DND-41 (cell line): ENCODE measurements around the gene KCNA3.
"Not testable (repeated sequence)": the region's sequence is repeated elsewhere in the genome, so short reads cannot be mapped to it uniquely, and the experiment has no call there.

Source experiments
- ATAC-seq: fragments of 200-7000 bp; cut with Tn5 transposase; 3 replicates; pipeline ENCODE4 v1.9.1; 2021; ENCODE audit warnings: low read depth; ENCODE audit not compliant: insufficient read depth
- DNase-seq: peaks from one replicate; pipeline ENCODE4 v3.0.0-alpha.2; 2020
- H2AFZ ChIP-seq: 2 replicates; pipeline ENCODE4 v1.6.0; 2012; ENCODE audit warnings: low read depth, low read length
- H3K27ac ChIP-seq: 2 replicates; pipeline ENCODE4 v1.5.1; 2012; ENCODE audit warnings: low read length, inconsistent platforms
- H3K27me3 ChIP-seq: fragments of 200-600 bp; sonication (generic); 2 replicates; pipeline ENCODE4 v1.6.0; 2012; ENCODE audit warnings: low read length, mild to moderate bottlenecking, inconsistent platforms; ENCODE audit not compliant: insufficient read depth, poor library complexity
- H3K36me3 ChIP-seq: 2 replicates; pipeline ENCODE4 v1.5.1; 2012; ENCODE audit warnings: low read length, inconsistent platforms; ENCODE audit not compliant: insufficient read depth
- H3K4me1 ChIP-seq: 2 replicates; pipeline ENCODE4 v1.5.1; 2012; ENCODE audit warnings: mild to moderate bottlenecking, low read length; ENCODE audit not compliant: insufficient read depth
- H3K4me2 ChIP-seq: 2 replicates; pipeline ENCODE4 v1.6.0; 2012; ENCODE audit warnings: mild to moderate bottlenecking, moderate library complexity, low read length, inconsistent platforms; ENCODE audit not compliant: insufficient read depth
- H3K4me3 ChIP-seq, 2 experiments: fragments of 200-600 bp in 1 of 2; shearing (Covaris generic) in 1 of 2; 2 replicates each; pipeline ENCODE4 v1.5.1; 2012 to 2016; ENCODE audit warnings: inconsistent platforms in 2 of 2, low read length in 2 of 2, mild to moderate bottlenecking in 2 of 2, low read depth in 1 of 2, moderate library complexity in 1 of 2
- H3K79me2 ChIP-seq: 2 replicates; pipeline ENCODE4 v1.6.0; 2012; ENCODE audit warnings: low read length, inconsistent platforms; ENCODE audit not compliant: insufficient read depth
- H3K9ac ChIP-seq: 2 replicates; pipeline ENCODE4 v1.6.0; 2012; ENCODE audit warnings: low read depth, mild to moderate bottlenecking, inconsistent platforms, low read length, moderate library complexity
- H3K9me3 ChIP-seq: 2 replicates; pipeline ENCODE4 v1.5.1; 2012; ENCODE audit warnings: low read length, moderate library complexity, mild to moderate bottlenecking, inconsistent platforms; ENCODE audit not compliant: insufficient read depth, severe bottlenecking
- H4K20me1 ChIP-seq: 2 replicates; pipeline ENCODE4 v1.6.0; 2012; ENCODE audit warnings: low read length; ENCODE audit not compliant: insufficient read depth
- CTCF ChIP-seq: IDR thresholded peaks from 2 replicates; pipeline ENCODE4 v1.5.1; 2012; ENCODE audit warnings: borderline replicate concordance, low read length, moderate library complexity, mild to moderate bottlenecking; ENCODE audit not compliant: poor library complexity, severe bottlenecking; ENCODE audit errors: extremely low read depth
- EZH2 ChIP-seq: IDR thresholded peaks from 3 replicates; pipeline ENCODE4 v1.6.1; 2012; ENCODE audit warnings: borderline replicate concordance, low read depth, mild to moderate bottlenecking, moderate library complexity, low read length, inconsistent platforms; ENCODE audit not compliant: severe bottlenecking

KCNA3 gene

GRCh38 chr1:110668549-110668948 lies 6.2 kb downstream of the KCNA3 start:
- Histone ChIP-seq H4K20me1 (no peaks in the 10 kb centered on the region), H3K36me3 (no peaks in the 10 kb centered on the region), H3K4me1 (peaks cover 47% of the 10 kb centered on the region), H3K79me2 (peaks cover 1% of the 10 kb centered on the region; the same call in 1 of the 2 replicates), H3K27ac (no peak overlapping the region), H3K4me3 (no peak overlapping the region), H3K9me3 (no peaks in the 10 kb centered on the region), H3K9ac (no peak overlapping the region), H2AFZ (no peak overlapping the region), H3K27me3 (peaks cover 9% of the 10 kb centered on the region), H3K4me2 (peak overlapping the region; percentile 12; the same call in 1 of the 2 replicates)
- DNase-seq (no peak), ATAC-seq (no peak)
- TF ChIP-seq CTCF (no peak), EZH2 (no peak)

GRCh38 chr1:110667776-110668175 lies 7.0 kb downstream of the KCNA3 start:
- peaks cover 39% of the 10 kb centered on the region for H3K4me1 ChIP-seq
- H3K27ac ChIP-seq = no peak overlapping the region
- no peak for TF ChIP-seq CTCF
- H3K4me3 ChIP-seq = no peak overlapping the region
- no peaks in the 10 kb centered on the region for H4K20me1 ChIP-seq
- H3K9ac ChIP-seq = no peak overlapping the region
- no peak for DNase-seq
- H3K9me3 ChIP-seq = no peaks in the 10 kb centered on the region
- no peak overlapping the region for H2AFZ ChIP-seq
- no peak overlapping the region for H3K4me2 ChIP-seq
- ATAC-seq = no peak
- H3K27me3 ChIP-seq = peaks cover 1% of the 10 kb centered on the region
- H3K36me3 ChIP-seq = no peaks in the 10 kb centered on the region
- H3K79me2 ChIP-seq = peaks cover 1% of the 10 kb centered on the region; the same call in 1 of the 2 replicates

- Histone ChIP-seq H2AFZ (no peak overlapping the region), H3K9me3 (no peaks in the 10 kb centered on the region), H3K4me3 (no peak overlapping the region), H4K20me1 (no peaks in the 10 kb centered on the region), H3K36me3 (no peaks in the 10 kb centered on the region), H3K27ac (no peak overlapping the region), H3K27me3 (no peaks in the 10 kb centered on the region), H3K4me2 (no peak overlapping the region), H3K79me2 (no peaks in the 10 kb centered on the region), H3K4me1 (no peaks in the 10 kb centered on the region), H3K9ac (no peak overlapping the region)
- TF ChIP-seq CTCF = no peak
- TF ChIP-seq EZH2 = no peak
- no peak for DNase-seq
- ATAC-seq = no peak
These were observed 11.5 kb downstream of the KCNA3 start for GRCh38 chr1:110663241-110663640.

DNA sequence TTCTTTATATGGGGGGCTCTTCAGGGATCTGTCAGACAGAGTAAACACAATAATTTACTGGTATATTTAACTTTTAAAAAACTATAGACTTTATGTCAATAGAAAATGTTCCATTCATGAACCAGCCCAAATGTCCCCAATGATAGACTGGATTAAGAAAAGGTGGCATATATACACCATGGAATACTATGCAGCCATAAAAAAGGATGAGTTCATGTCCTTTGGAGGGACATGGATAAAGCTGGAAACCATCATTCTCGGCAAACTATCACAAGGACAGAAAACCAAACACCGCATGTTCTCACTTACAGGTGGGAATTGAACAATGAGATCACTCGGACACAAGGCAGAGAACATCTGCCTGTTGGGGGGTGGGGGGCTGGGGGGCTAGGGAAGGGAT lies 15.2 kb downstream of the KCNA3 start:
- not testable (repeated sequence) for H3K79me2 ChIP-seq, H3K9ac ChIP-seq, H4K20me1 ChIP-seq, H3K4me3 ChIP-seq, H3K4me1 ChIP-seq, DNase-seq, H2AFZ ChIP-seq, H3K27ac ChIP-seq, ATAC-seq, H3K27me3 ChIP-seq, H3K9me3 ChIP-seq, H3K4me2 ChIP-seq, H3K36me3 ChIP-seq
